ENCODE results near the gene LMF1. TPM values are rescaled to one million over a fixed set of nuclear protein-coding genes. Genes with fewer than 3 reads are reported as not detected.

The LMF1 gene
- total RNA-seq, 2 experiments from 2014 or later = 17.0 to 31.4 TPM

DNA sequence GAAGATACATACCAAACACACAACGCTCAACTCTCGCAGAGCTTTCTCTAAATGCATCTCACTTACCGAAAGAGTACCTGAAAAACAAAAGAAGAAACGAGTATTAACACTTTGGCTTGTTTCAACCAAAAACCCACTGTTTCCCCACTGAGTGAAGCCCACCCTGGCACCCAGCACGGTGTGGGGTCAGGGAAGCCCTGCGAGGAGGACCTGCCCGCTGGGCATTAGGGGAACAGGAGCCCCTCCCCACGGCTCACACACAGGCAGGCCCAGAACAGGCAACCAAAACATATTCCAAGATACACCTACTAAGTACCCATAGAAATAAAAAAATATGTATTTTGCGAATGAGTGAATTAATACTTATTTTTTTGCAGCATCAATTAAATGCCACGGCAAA lies 36.6 kb downstream of the LMF1 start:
- no peak overlapping the region for H3K4me2 ChIP-seq (ENCODE audit: low read length)
- no peaks in the 10 kb centered on the region; the same call in 1 of the 2 replicates for H3K36me3 ChIP-seq (ENCODE audit: insufficient read depth, low read length)
- H4K20me1 ChIP-seq (ENCODE audit: insufficient read depth, low read length) = no peaks in the 10 kb centered on the region
- POLR2A ChIA-PET = no interaction called here
- CTCF ChIA-PET (ENCODE audit: unreplicated experiment) = no interaction called here
- no peak overlapping the region for H3K27ac ChIP-seq (ENCODE audit: low read depth, low read length, poor library complexity, severe bottlenecking)
- H3K9me2 ChIP-seq (ENCODE audit: insufficient read depth, low read length) = no peaks in the 10 kb centered on the region
- no peak for DNase-seq (ENCODE audit: low spot score)
- no peaks in the 10 kb centered on the region for H3K79me2 ChIP-seq (ENCODE audit: insufficient read depth, low read depth, low read length)
- no peaks in the 10 kb centered on the region for H3K9me3 ChIP-seq (ENCODE audit: low read length)
- no TSS peak for BruUV-seq (replicated peaks)
- intact Hi-C loops (cut with micrococcal nuclease; ENCODE audit: unreplicated experiment) = no loop called here
- H3K4me3 ChIP-seq (ENCODE audit: low read depth, low read length, poor library complexity, severe bottlenecking) = no peak overlapping the region
- no peak overlapping the region for H2AFZ ChIP-seq (ENCODE audit: low read length)
- TF ChIP-seq, protein P1, sequence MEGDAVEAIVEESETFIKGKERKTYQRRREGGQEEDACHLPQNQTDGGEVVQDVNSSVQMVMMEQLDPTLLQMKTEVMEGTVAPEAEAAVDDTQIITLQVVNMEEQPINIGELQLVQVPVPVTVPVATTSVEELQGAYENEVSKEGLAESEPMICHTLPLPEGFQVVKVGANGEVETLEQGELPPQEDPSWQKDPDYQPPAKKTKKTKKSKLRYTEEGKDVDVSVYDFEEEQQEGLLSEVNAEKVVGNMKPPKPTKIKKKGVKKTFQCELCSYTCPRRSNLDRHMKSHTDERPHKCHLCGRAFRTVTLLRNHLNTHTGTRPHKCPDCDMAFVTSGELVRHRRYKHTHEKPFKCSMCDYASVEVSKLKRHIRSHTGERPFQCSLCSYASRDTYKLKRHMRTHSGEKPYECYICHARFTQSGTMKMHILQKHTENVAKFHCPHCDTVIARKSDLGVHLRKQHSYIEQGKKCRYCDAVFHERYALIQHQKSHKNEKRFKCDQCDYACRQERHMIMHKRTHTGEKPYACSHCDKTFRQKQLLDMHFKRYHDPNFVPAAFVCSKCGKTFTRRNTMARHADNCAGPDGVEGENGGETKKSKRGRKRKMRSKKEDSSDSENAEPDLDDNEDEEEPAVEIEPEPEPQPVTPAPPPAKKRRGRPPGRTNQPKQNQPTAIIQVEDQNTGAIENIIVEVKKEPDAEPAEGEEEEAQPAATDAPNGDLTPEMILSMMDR (conservative IDR thresholded peaks at IDR 0.05; ENCODE audit: low read length) = no peak
- TF ChIP-seq EZH2phosphoT487 (IDR thresholded peaks at IDR 0.05; ENCODE audit: borderline replicate concordance, low read depth, low read length) = no peak
- H3K4me1 ChIP-seq (ENCODE audit: insufficient read depth, low read length, poor library complexity, severe bottlenecking) = no peaks in the 10 kb centered on the region

DNA sequence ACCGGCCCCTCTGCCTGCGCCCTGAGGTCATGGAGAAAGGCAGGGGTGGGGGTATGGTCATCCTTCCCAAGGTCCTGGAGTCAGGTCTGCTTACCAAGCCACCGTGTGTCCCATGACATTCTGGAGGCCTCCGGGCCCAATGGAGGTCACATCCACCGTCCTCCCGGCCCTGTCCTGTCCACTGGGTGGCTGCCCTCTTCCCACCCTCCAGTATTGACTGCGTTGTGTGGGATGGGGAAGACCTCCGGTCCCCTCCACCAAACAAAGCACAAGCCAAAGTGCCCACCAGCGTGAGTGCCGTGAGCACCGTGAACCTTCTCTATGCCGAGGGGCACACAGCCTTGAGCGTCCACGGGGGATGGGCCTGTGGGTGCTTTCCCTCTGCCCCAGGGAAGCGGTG lies 37.2 kb downstream of the LMF1 start:
- POLR2A ChIA-PET = no interaction called here
- BruUV-seq (replicated peaks) = no TSS peak
- no peaks in the 10 kb centered on the region for H3K4me1 ChIP-seq (ENCODE audit: insufficient read depth, low read length, poor library complexity, severe bottlenecking)
- no peak for TF ChIP-seq EZH2phosphoT487 (IDR thresholded peaks at IDR 0.05; ENCODE audit: borderline replicate concordance, low read depth, low read length)
- TF ChIP-seq, protein P1 (conservative IDR thresholded peaks at IDR 0.05; ENCODE audit: low read length) = no peak
- no peaks in the 10 kb centered on the region for H4K20me1 ChIP-seq (ENCODE audit: insufficient read depth, low read length)
- H2AFZ ChIP-seq (ENCODE audit: low read length) = no peak overlapping the region
- H3K9me2 ChIP-seq (ENCODE audit: insufficient read depth, low read length) = no peaks in the 10 kb centered on the region
- H3K4me2 ChIP-seq (ENCODE audit: low read length) = no peak overlapping the region
- no peaks in the 10 kb centered on the region for H3K9me3 ChIP-seq (ENCODE audit: low read length)
- no peaks in the 10 kb centered on the region; the same call in 1 of the 2 replicates for H3K36me3 ChIP-seq (ENCODE audit: insufficient read depth, low read length)
- DNase-seq (ENCODE audit: low spot score) = no peak
- H3K79me2 ChIP-seq (ENCODE audit: insufficient read depth, low read depth, low read length) = no peaks in the 10 kb centered on the region
- CTCF ChIA-PET (ENCODE audit: unreplicated experiment) = no interaction called here
- H3K27ac ChIP-seq (ENCODE audit: low read depth, low read length, poor library complexity, severe bottlenecking) = no peak overlapping the region
- intact Hi-C loops (cut with micrococcal nuclease; ENCODE audit: unreplicated experiment) = no loop called here
- H3K4me3 ChIP-seq (ENCODE audit: low read depth, low read length, poor library complexity, severe bottlenecking) = no peak overlapping the region

DNA sequence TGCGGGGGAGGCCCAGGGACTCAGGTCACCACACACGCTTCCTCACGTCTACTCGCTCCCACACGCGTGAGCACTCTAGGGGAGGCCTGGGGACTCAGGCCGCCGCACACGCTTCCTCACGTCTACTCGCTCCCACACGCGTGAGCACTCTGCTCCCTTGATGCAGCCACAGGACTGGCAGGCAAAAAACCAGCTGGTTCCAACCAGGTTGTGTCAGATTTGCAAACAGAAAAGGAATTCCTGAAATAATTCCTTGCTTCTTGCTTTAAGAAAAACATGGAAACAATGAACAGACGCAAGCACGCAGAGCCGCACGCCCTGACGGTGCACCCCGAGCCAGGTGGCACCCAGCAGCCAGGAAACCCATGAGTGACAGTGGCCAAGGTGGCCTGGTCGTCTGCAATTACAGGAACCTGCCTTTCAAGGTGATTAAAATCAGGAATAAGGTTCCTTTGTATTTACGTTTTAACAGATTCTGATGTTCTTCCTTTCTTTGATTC lies 37.9 kb downstream of the LMF1 start:
- Histone ChIP-seq H4K20me1 (ENCODE audit: insufficient read depth, low read length) (no peaks in the 10 kb centered on the region), H3K27ac (ENCODE audit: low read depth, low read length, poor library complexity, severe bottlenecking) (no peak overlapping the region), H2AFZ (ENCODE audit: low read length) (no peak overlapping the region), H3K4me3 (ENCODE audit: low read depth, low read length, poor library complexity, severe bottlenecking) (no peak overlapping the region), H3K36me3 (ENCODE audit: insufficient read depth, low read length) (no peaks in the 10 kb centered on the region; the same call in 1 of the 2 replicates), H3K4me1 (ENCODE audit: insufficient read depth, low read length, poor library complexity, severe bottlenecking) (no peaks in the 10 kb centered on the region), H3K9me2 (ENCODE audit: insufficient read depth, low read length) (no peaks in the 10 kb centered on the region), H3K79me2 (ENCODE audit: insufficient read depth, low read depth, low read length) (no peaks in the 10 kb centered on the region), H3K9me3 (ENCODE audit: low read length) (no peaks in the 10 kb centered on the region), H3K4me2 (ENCODE audit: low read length) (no peak overlapping the region)
- DNase-seq (ENCODE audit: low spot score) = no peak
- ChIA-PET POLR2A (no interaction called here), CTCF (ENCODE audit: unreplicated experiment) (no interaction called here)
- intact Hi-C loops (cut with micrococcal nuclease; ENCODE audit: unreplicated experiment) = no loop called here
- BruUV-seq (replicated peaks) = no TSS peak
- no peak for TF ChIP-seq EZH2phosphoT487 (IDR thresholded peaks at IDR 0.05; ENCODE audit: borderline replicate concordance, low read depth, low read length)
- TF ChIP-seq, protein P1 (conservative IDR thresholded peaks at IDR 0.05; ENCODE audit: low read length) = no peak

All from OCI-LY7 (cell line).